ENCODE results near the gene LSAMP.

DNA sequence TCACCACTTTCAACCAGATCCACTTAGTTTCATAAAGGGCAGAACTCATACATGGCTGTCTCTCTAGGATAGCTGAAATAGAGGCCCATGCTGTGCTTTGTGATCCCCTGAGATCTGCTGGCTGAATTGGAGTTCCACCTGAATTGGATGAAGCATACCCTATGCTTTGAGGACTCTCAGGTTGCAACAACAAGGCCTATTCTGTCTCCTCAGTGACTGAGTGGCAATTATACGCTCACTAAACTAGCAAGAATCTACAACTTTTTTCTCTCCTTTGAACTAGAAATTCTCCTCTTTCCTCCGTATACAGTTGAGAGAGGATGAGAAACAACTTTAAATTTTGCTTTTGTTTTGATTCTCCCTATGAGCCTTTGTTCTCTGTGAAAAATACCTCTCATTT, 348.7 kb downstream of the LSAMP start:
- TF ChIP-seq CTCF (IDR thresholded peaks at IDR 0.05), result no peak
- TF ChIP-seq POLR2A (IDR thresholded peaks at IDR 0.05), result no peak
